Epidermal melanocyte (primary cell): ENCODE data around the gene MAP1LC3C.
"Not testable (repeated sequence)": the region's sequence is repeated elsewhere in the genome, so short reads cannot be mapped to it uniquely, and the experiment has no call there.

Source experiments
- DNase-seq: peaks from one replicate; pipeline ENCODE4 v3.0.0; 2011; ENCODE audit warnings: low spot score; ENCODE audit not compliant: insufficient read length

Gene MAP1LC3C

GRCh38 chr1:241994171-241994570 is 4.7 kb downstream of the MAP1LC3C start:
- no peak for DNase-seq

- DNase-seq, result no peak
Observed at GRCh38 chr1:241992734-241993133, 6.2 kb downstream of the MAP1LC3C start.

GRCh38 chr1:241990040-241990439 is 8.9 kb downstream of the MAP1LC3C start:
- DNase-seq, result no peak

GRCh38 chr1:241988389-241988930 is 10.4 kb downstream of the MAP1LC3C start:
- not testable (repeated sequence) for DNase-seq

- no peak for DNase-seq
Observed at GRCh38 chr1:241985787-241986186, 13.1 kb downstream of the MAP1LC3C start.

- no peak for DNase-seq
Observed at GRCh38 chr1:241979926-241980325, 19.0 kb downstream of the MAP1LC3C start.

- DNase-seq, result no peak
Observed at GRCh38 chr1:241979071-241979470, 19.8 kb downstream of the MAP1LC3C start.

GRCh38 chr1:241976229-241976628 is 22.7 kb downstream of the MAP1LC3C start:
- no peak for DNase-seq

- DNase-seq, result no peak
Observed at GRCh38 chr1:241972703-241973369, 26.1 kb downstream of the MAP1LC3C start.

- no peak for DNase-seq
Observed at GRCh38 chr1:241968611-241969010, 30.3 kb downstream of the MAP1LC3C start.

GRCh38 chr1:241964550-241965282 is 34.2 kb downstream of the MAP1LC3C start:
- DNase-seq, result no peak

- DNase-seq, result no peak
Observed at GRCh38 chr1:241963722-241964121, 35.2 kb downstream of the MAP1LC3C start.

- DNase-seq, result no peak
Observed at GRCh38 chr1:241962153-241962552, 36.7 kb downstream of the MAP1LC3C start.

- no peak for DNase-seq
Observed at GRCh38 chr1:241957692-241958494, 41.0 kb downstream of the MAP1LC3C start, which contains the start of gene BECN2. Gene BECN2, plus strand, starts transcription at chr1:241957767. Its CDS starts 0 bp downstream, at chr1:241957767.

- no peak for DNase-seq
Observed at GRCh38 chr1:241950390-241950789, 48.5 kb downstream of the MAP1LC3C start.

GRCh38 chr1:241947354-241947753 is 51.5 kb downstream of the MAP1LC3C start:
- no peak for DNase-seq
